Muscle layer of colon (tissue), 2 donors: Measurements from ENCODE around the gene TBC1D9.
"Not testable (repeated sequence)": the region's sequence is repeated elsewhere in the genome, so short reads cannot be mapped to it uniquely, and the experiment has no call there.

ENCODE experiments used
- H3K27ac ChIP-seq: one replicate; pipeline ENCODE4 v1.7.0; 2013; ENCODE audit warnings: low read depth, mild to moderate bottlenecking, low read length, moderate library complexity
- H3K27me3 ChIP-seq, 2 donors: one replicate each; pipeline ENCODE4 v1.7.0; 2013; ENCODE audit warnings: low read length in 2 of 2, mild to moderate bottlenecking in 2 of 2; ENCODE audit not compliant: insufficient read depth in 2 of 2, control insufficient read depth in 1 of 2
- H3K36me3 ChIP-seq: one replicate; pipeline ENCODE4 v1.7.0; 2013; ENCODE audit warnings: mild to moderate bottlenecking, low read length; ENCODE audit not compliant: insufficient read depth
- H3K4me1 ChIP-seq: one replicate; pipeline ENCODE4 v1.7.0; 2013; ENCODE audit warnings: mild to moderate bottlenecking, low read length; ENCODE audit not compliant: insufficient read depth
- H3K4me3 ChIP-seq, 2 donors: one replicate each; pipeline ENCODE4 v1.7.0; 2013; ENCODE audit warnings: low read length in 2 of 2, low read depth in 1 of 2, mild to moderate bottlenecking in 1 of 2, moderate library complexity in 1 of 2
- H3K9ac ChIP-seq: one replicate; pipeline ENCODE4 v1.7.0; 2013; ENCODE audit warnings: low read length
- H3K9me3 ChIP-seq: one replicate; pipeline ENCODE4 v1.7.0; 2013; ENCODE audit warnings: mild to moderate bottlenecking, low read length
- donor health status: abdominal sarcoma.
- donor health status: Adenocarcinoma of cecum.

TBC1D9 gene

GRCh38 chr4:140752291-140753068 lies 3.7 kb downstream of the TBC1D9 start:
- Histone ChIP-seq H3K9me3 (peaks cover 5% of the 10 kb centered on the region), H3K4me1 (no peaks in the 10 kb centered on the region), H3K4me3 (no peak overlapping the region), H3K36me3 (no peaks in the 10 kb centered on the region), H3K9ac (no peak overlapping the region), H3K27ac (no peak overlapping the region), H3K27me3 (no peaks in the 10 kb centered on the region)

- Histone ChIP-seq H3K36me3 (no peaks in the 10 kb centered on the region), H3K4me3 (no peak overlapping the region), H3K9ac (no peak overlapping the region), H3K4me1 (no peaks in the 10 kb centered on the region), H3K27me3 (no peaks in the 10 kb centered on the region), H3K27ac (no peak overlapping the region), H3K9me3 (peaks cover 5% of the 10 kb centered on the region)
These were observed 5.7 kb downstream of the TBC1D9 start for GRCh38 chr4:140750470-140750869.

DNA sequence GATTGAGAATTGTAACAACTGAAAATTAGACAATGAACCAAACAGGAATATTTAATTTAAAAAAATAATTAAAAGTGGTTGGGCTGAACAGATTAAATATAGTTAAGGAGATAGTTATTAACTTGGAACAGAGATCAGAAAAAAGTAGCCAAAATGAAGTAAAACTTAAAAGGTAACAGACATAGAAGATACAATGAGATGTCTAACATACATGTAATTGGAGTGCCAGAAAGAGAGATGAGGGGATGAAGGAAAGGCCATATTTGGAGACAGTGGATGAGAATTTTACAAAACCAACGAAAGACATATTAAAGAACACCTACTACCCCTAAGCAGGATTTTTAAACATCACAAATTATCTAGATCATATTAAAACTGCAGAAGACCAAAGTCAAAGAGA lies 8.0 kb downstream of the TBC1D9 start:
- H3K27me3 ChIP-seq = no peaks in the 10 kb centered on the region
- H3K27ac ChIP-seq = no peak overlapping the region
- no peak overlapping the region for H3K9ac ChIP-seq
- H3K4me3 ChIP-seq = no peak overlapping the region
- no peaks in the 10 kb centered on the region for H3K36me3 ChIP-seq
- H3K9me3 ChIP-seq = peaks cover 5% of the 10 kb centered on the region
- peaks cover 5% of the 10 kb centered on the region for H3K4me1 ChIP-seq

GRCh38 chr4:140746546-140746945 lies 9.6 kb downstream of the TBC1D9 start:
- H3K27me3 ChIP-seq = not testable (repeated sequence)

DNA sequence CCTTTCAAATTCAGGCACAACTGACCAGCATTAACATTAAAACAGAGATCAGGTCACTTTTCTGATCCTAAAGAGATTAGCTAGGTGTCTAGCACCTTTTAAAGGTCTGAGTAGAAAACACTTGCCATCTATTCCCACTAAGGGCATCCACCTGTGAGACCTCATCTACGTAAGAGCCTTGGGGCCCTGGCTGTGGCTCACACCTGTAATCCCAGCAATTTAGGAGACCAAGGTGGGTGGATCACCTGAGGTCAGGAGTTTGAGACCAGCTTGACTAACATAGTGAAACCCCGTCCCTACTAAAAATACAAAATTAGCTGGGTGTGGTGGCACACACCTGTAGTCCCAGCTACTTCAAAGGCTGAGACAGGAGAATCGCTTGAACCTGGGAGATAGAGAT lies 11.8 kb downstream of the TBC1D9 start:
- peaks cover 5% of the 10 kb centered on the region for H3K9me3 ChIP-seq
- no peaks in the 10 kb centered on the region for H3K27me3 ChIP-seq
- peaks cover 9% of the 10 kb centered on the region for H3K4me1 ChIP-seq
- H3K27ac ChIP-seq = no peak overlapping the region
- H3K36me3 ChIP-seq = no peaks in the 10 kb centered on the region
- no peak overlapping the region for H3K4me3 ChIP-seq
- no peak overlapping the region for H3K9ac ChIP-seq

More at GRCh38 chr4:140746546-140746945, 9.6 kb downstream of the TBC1D9 start:
- not testable (repeated sequence) for H3K9ac ChIP-seq, H3K36me3 ChIP-seq, H3K4me3 ChIP-seq, H3K27ac ChIP-seq, H3K9me3 ChIP-seq, H3K4me1 ChIP-seq

DNA sequence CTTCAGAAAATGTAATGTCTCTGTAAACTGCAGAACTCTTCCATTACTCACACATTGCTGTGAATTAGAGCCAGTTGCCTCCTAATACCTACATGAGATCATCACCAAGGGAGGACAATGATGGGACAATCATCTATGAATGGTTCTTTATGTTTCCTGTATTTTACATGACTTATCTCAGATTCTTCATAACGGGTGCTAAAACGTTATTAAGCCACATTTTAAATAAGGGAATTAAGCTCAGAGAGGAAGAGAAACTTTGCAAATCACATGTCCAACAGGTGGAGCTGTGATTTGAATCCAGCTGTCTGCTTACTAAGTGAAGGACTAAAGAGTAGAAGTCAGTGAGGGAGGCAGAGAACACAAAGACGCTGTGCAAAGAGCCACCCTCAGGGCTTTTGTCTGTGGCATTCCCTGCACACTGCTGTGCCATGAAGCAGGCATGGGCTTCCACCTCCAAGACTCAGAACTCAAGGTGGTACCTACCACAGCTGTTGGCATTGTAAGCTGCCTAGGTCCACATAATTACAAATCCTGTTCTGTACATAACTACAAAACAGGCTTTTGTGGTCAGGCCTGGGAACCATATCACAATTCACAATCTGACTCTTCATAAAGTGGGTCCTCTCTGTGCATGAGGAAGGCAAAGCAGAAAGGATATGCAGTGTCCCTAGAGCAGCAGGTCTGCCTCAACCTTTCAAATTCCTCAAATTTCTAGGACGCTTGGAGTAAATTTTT lies 12.8 kb downstream of the TBC1D9 start:
- peaks cover 1% of the 10 kb centered on the region for H3K9me3 ChIP-seq
- H3K4me3 ChIP-seq = no peak overlapping the region
- H3K4me1 ChIP-seq = peaks cover 9% of the 10 kb centered on the region
- H3K27me3 ChIP-seq = no peaks in the 10 kb centered on the region
- H3K36me3 ChIP-seq = no peaks in the 10 kb centered on the region
- no peak overlapping the region for H3K9ac ChIP-seq
- H3K27ac ChIP-seq = no peak overlapping the region

- H3K4me1 ChIP-seq = peaks cover 9% of the 10 kb centered on the region
- no peak overlapping the region for H3K27ac ChIP-seq
- H3K9ac ChIP-seq = no peak overlapping the region
- no peak overlapping the region for H3K4me3 ChIP-seq
- no peaks in the 10 kb centered on the region for H3K36me3 ChIP-seq
- H3K9me3 ChIP-seq = no peaks in the 10 kb centered on the region
- no peaks in the 10 kb centered on the region for H3K27me3 ChIP-seq
These were observed 13.4 kb downstream of the TBC1D9 start for GRCh38 chr4:140742838-140743193.

- no peak overlapping the region for H3K9ac ChIP-seq
- H3K36me3 ChIP-seq = no peaks in the 10 kb centered on the region
- no peak overlapping the region for H3K4me3 ChIP-seq
- no peaks in the 10 kb centered on the region for H3K9me3 ChIP-seq
- no peaks in the 10 kb centered on the region for H3K27me3 ChIP-seq
- H3K4me1 ChIP-seq = peaks cover 9% of the 10 kb centered on the region
- no peak overlapping the region for H3K27ac ChIP-seq
These were observed 15.1 kb downstream of the TBC1D9 start for GRCh38 chr4:140740906-140741670.

DNA sequence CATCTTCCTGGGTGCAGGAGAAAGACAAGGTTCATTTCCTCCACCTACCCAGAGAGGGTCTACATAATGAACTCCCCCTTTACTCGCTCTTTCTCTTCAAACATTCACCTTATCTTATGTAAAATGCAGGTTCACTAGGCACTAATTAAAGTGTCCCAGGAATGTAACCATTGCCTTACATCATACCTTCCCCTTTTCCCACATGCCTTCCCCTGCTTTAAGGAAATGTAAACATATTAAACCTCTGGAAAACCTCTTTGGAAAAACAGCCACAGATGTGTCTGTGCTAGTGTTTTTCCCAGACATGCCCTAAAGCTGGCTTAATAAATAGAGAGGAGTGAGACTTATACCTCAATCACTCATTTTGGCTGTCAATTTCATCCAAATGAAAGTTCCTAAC lies 15.8 kb downstream of the TBC1D9 start:
- Histone ChIP-seq H3K27me3 (no peaks in the 10 kb centered on the region), H3K4me1 (peaks cover 9% of the 10 kb centered on the region), H3K9ac (no peak overlapping the region), H3K36me3 (no peaks in the 10 kb centered on the region), H3K27ac (no peak overlapping the region), H3K9me3 (no peaks in the 10 kb centered on the region), H3K4me3 (no peak overlapping the region)

DNA sequence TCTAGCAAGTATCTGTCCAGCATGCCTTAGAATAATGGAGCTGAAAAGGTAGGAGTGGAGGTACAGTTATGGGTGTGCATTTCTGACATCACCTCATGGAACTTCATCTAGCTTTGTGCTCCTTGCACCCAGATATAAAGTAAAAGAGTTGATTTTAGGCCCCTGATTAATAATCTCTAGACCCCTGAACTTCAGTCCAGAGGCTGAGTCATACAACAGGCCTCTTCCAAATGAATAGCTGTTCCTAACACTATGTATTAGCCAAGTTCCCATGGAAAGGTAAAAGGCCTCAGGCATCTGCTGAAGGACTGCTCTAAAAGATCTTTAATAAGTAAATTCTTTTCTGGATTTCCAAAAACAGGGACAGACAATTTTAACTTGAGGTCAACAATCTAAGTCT lies 16.2 kb downstream of the TBC1D9 start:
- Histone ChIP-seq H3K9ac (no peak overlapping the region), H3K4me1 (peaks cover 9% of the 10 kb centered on the region), H3K27ac (no peak overlapping the region), H3K27me3 (no peaks in the 10 kb centered on the region), H3K4me3 (no peak overlapping the region), H3K9me3 (no peaks in the 10 kb centered on the region), H3K36me3 (no peaks in the 10 kb centered on the region)

DNA sequence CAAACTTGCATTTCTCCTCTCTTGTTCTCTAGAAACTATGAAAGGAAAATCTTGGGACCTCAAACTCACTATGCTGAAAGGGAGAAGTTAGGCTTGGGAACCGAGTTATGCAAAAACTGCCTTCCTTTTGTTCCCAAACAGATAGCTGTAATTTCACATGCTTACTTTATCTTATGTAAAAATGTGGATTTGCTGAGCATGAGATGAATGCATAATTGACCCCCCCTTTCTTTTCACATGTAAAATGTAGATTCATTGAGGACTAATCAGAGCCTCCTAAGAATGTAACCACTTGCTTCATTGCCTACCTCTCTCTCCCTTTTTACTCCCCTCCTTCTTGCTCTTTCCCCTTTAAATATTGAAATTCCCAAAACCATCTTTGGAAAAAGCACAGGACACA lies 18.0 kb downstream of the TBC1D9 start:
- H3K4me1 ChIP-seq = peaks cover 4% of the 10 kb centered on the region
- no peak overlapping the region for H3K4me3 ChIP-seq
- no peaks in the 10 kb centered on the region for H3K9me3 ChIP-seq
- H3K27me3 ChIP-seq = no peaks in the 10 kb centered on the region
- H3K36me3 ChIP-seq = no peaks in the 10 kb centered on the region
- H3K27ac ChIP-seq = no peak overlapping the region
- no peak overlapping the region for H3K9ac ChIP-seq
